KMS-11 (cell line): ENCODE results near the gene CD69.

Experiments
- H2AFZ ChIP-seq: fragments of 200-600 bp; sonication (generic); 2 replicates; pipeline ENCODE4 v1.6.1; 2016; ENCODE audit warnings: antibody characterized with exemption, mixed run types, low read depth
- H3K27ac ChIP-seq: fragments of 200-600 bp; sonication (generic); 2 replicates; pipeline ENCODE4 v1.6.1; 2016; ENCODE audit warnings: mild to moderate bottlenecking, mixed run types
- H3K27me3 ChIP-seq: fragments of 200-600 bp; sonication (generic); 2 replicates; pipeline ENCODE4 v1.6.1; 2017; ENCODE audit warnings: mild to moderate bottlenecking, low read depth, mixed run types, moderate library complexity; ENCODE audit not compliant: insufficient read depth
- H3K36me3 ChIP-seq: fragments of 200-600 bp; sonication (generic); 2 replicates; pipeline ENCODE4 v1.6.1; 2017; ENCODE audit warnings: mild to moderate bottlenecking, mixed run types; ENCODE audit not compliant: insufficient read depth
- H3K4me1 ChIP-seq: fragments of 200-600 bp; sonication (generic); 2 replicates; pipeline ENCODE4 v1.6.1; 2016; ENCODE audit warnings: mild to moderate bottlenecking, low read depth, mixed run types; ENCODE audit not compliant: poor library complexity, severe bottlenecking
- H3K4me2 ChIP-seq: fragments of 200-600 bp; sonication (generic); 2 replicates; pipeline ENCODE4 v1.7.0; 2016; ENCODE audit warnings: mild to moderate bottlenecking, mixed run types
- H3K4me3 ChIP-seq: fragments of 200-600 bp; sonication (generic); IDR thresholded peaks from 2 replicates; pipeline ENCODE4 v1.6.1; 2017; ENCODE audit warnings: low read depth, low read length, mixed read lengths; ENCODE audit not compliant: insufficient read depth
- H3K79me2 ChIP-seq: fragments of 200-600 bp; sonication (generic); 2 replicates; pipeline ENCODE4 v1.6.1; 2016; ENCODE audit warnings: low read depth, mixed run types; ENCODE audit not compliant: insufficient read depth
- H3K9ac ChIP-seq: fragments of 200-600 bp; sonication (generic); 2 replicates; pipeline ENCODE4 v1.6.1; 2016; ENCODE audit warnings: mild to moderate bottlenecking, mixed run types
- H4K20me1 ChIP-seq: fragments of 200-600 bp; sonication (generic); 2 replicates; pipeline ENCODE4 v1.6.1; 2016; ENCODE audit warnings: mild to moderate bottlenecking, mixed run types; ENCODE audit not compliant: insufficient read depth
- TF ChIP-seq, protein P1 (sequence below): fragments of 200-600 bp; sonication (generic); conservative IDR thresholded peaks from 2 replicates; pipeline ENCODE4 v1.6.1; 2017; ENCODE audit warnings: low read depth, mild to moderate bottlenecking, antibody characterized with exemption, low read length, moderate library complexity, mixed read lengths

CD69 gene

DNA sequence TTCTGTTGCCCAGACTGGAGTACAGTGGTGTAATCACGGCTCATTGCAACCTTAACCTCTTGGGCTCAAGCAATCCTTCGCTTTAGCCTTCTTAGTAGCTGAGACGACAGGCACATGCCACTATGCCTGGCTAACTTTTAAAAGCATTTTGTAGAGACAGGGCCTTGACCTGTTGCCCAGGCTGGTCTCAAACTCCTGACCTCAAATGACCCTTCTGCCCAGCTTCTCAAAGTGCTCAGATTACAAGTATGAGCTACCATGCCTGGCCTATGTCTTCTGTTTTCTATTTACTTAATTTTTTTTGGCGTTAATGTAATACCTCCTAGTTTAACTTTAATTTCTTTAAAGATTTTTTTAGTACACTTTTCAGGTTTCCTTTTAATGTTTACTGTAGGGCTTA lies 46.0 kb upstream of the CD69 start:
- no peaks in the 10 kb centered on the region for H3K27me3 ChIP-seq
- H3K4me3 ChIP-seq = no peak overlapping the region
- H3K4me1 ChIP-seq = no peaks in the 10 kb centered on the region
- TF ChIP-seq, protein P1, sequence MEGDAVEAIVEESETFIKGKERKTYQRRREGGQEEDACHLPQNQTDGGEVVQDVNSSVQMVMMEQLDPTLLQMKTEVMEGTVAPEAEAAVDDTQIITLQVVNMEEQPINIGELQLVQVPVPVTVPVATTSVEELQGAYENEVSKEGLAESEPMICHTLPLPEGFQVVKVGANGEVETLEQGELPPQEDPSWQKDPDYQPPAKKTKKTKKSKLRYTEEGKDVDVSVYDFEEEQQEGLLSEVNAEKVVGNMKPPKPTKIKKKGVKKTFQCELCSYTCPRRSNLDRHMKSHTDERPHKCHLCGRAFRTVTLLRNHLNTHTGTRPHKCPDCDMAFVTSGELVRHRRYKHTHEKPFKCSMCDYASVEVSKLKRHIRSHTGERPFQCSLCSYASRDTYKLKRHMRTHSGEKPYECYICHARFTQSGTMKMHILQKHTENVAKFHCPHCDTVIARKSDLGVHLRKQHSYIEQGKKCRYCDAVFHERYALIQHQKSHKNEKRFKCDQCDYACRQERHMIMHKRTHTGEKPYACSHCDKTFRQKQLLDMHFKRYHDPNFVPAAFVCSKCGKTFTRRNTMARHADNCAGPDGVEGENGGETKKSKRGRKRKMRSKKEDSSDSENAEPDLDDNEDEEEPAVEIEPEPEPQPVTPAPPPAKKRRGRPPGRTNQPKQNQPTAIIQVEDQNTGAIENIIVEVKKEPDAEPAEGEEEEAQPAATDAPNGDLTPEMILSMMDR = no peak
- H3K79me2 ChIP-seq = no peaks in the 10 kb centered on the region
- H3K27ac ChIP-seq = no peak overlapping the region
- H3K9ac ChIP-seq = no peak overlapping the region
- no peaks in the 10 kb centered on the region for H3K36me3 ChIP-seq
- H2AFZ ChIP-seq = no peak overlapping the region
- no peaks in the 10 kb centered on the region for H4K20me1 ChIP-seq
- H3K4me2 ChIP-seq = no peak overlapping the region

DNA sequence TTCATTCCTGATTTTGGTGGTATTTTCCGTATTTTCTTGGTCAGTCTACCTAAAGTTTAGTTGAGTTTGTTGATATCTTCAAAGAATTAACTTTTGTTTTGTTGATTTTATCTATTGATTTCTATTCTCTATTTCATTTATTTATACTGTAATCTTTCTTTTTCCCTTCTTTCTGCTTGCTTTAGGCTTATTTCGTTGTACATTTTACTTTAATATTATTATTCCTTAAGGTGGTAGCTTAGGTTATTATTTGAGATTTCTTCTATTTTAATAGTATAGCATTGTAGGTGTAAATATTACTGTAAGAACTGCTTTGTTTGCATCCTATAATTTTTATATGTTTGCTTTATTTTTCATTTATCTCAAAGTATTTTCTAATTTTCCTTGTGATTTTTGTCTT lies 45.2 kb upstream of the CD69 start:
- TF ChIP-seq, protein P1 = no peak
- Histone ChIP-seq H2AFZ (no peak overlapping the region), H3K79me2 (no peaks in the 10 kb centered on the region), H3K9ac (no peak overlapping the region), H3K4me2 (no peak overlapping the region), H4K20me1 (no peaks in the 10 kb centered on the region), H3K4me1 (no peaks in the 10 kb centered on the region), H3K4me3 (no peak overlapping the region), H3K27me3 (no peaks in the 10 kb centered on the region), H3K36me3 (no peaks in the 10 kb centered on the region), H3K27ac (no peak overlapping the region)

DNA sequence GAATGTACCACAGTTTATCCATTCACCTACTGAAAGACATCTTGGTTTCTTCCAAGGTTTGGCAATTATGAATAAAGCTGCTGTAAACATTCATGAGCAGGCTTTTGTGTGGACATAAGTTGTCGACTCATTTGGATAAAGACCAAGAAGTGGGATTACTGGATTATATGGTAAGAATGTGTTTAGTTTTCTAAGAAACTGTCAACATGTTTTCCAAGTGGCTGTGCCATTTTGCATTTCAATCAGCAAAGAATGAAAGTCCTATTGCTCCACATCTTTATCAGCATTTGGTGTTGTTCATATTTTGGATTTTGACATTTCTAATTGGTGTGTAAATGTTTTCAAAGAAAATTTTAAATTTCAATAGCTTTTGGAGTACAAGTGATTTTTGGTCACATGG lies 39.3 kb upstream of the CD69 start:
- no peaks in the 10 kb centered on the region for H3K27me3 ChIP-seq
- no peak overlapping the region for H3K27ac ChIP-seq
- no peaks in the 10 kb centered on the region for H3K36me3 ChIP-seq
- no peaks in the 10 kb centered on the region for H3K79me2 ChIP-seq
- H4K20me1 ChIP-seq = no peaks in the 10 kb centered on the region
- H3K9ac ChIP-seq = no peak overlapping the region
- H3K4me2 ChIP-seq = no peak overlapping the region
- TF ChIP-seq, protein P1 = no peak
- H2AFZ ChIP-seq = no peak overlapping the region
- H3K4me3 ChIP-seq = no peak overlapping the region
- peaks cover 4% of the 10 kb centered on the region for H3K4me1 ChIP-seq

DNA sequence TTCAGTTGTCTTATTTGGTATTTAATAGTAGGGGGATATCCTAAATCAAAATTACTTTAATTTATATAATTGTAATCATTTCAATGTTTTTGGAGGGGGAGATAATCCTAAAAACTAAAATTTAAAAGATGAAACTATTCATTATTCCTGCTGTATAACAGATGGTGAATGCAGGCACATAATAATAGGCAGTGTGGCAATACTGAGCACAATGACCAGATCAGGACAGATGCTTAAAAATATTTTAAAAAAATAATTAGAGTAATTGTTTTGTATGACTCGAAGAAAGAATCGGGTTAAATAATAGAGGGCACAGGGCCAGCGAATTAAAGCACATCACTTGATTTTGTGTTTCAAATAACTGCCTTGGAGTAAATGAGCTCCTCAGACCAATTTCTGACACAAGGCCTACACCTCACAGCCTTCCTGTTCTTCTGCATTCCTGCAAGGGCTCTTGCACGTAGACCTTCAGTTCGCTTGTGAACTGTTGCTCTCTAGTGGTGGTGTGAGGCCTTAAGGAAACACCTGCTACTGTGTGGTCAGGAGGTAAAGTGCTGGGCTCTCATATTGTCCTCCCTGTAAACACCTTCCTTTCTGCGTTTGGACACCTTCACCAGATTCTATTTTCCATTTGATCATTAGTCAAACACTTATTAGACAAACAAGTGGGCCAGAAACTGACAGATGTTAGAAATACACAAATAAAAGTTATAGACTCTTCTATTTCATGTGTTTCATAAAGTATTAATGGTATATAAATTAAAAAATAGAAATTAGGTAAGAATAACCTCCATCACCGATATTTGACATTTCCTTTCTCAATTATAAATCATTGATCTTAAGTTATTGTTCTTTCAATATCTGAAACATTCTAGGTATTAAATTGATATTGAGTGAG lies 37.3 kb upstream of the CD69 start:
- no peak overlapping the region for H3K4me2 ChIP-seq
- TF ChIP-seq, protein P1 = peak; percentile 47; the same call in 1 of the 2 replicates
- no peaks in the 10 kb centered on the region for H3K79me2 ChIP-seq
- no peaks in the 10 kb centered on the region for H3K36me3 ChIP-seq
- no peaks in the 10 kb centered on the region for H4K20me1 ChIP-seq
- no peak overlapping the region for H3K4me3 ChIP-seq
- H3K27me3 ChIP-seq = no peaks in the 10 kb centered on the region
- no peak overlapping the region for H3K27ac ChIP-seq
- no peak overlapping the region for H3K9ac ChIP-seq
- H3K4me1 ChIP-seq = peaks cover 4% of the 10 kb centered on the region
- H2AFZ ChIP-seq = no peak overlapping the region
